HepG2 (cell line): ENCODE results near the gene RNF25. TPM values are rescaled to one million over a fixed set of nuclear protein-coding genes. Genes with fewer than 3 reads are reported as not detected.

Source experiments
- ATAC-seq: fragments of 200-7000 bp; cut with Tn5 transposase; 3 replicates; pipeline ENCODE4 v1.9.1; 2020; ENCODE audit warnings: mild to moderate bottlenecking, moderate library complexity
- BruUV-seq: library from RNA; stranded (reverse); fragments of 400-500 nt; replicated peaks from 2 replicates; lab custom pipeline; 2021; lab: Mats Ljungman, UMichigan
- CTCF ChIA-PET: fragments of 300-600 bp; formaldehyde crosslinking; extraction: SDS; loops from one replicate; lab custom pipeline; 2021; ENCODE audit warnings: low total read pairs, inconsistent platforms, low intra/inter-chr PET ratio; lab: Yijun Ruan, JAX
- POLR2A ChIA-PET: fragments of 350-600 bp; sonication (Branson Sonifier 250); formaldehyde crosslinking; loops from one replicate; lab custom pipeline; 2020; ENCODE audit warnings: antibody characterized with exemption, inconsistent platforms; lab: Yijun Ruan, JAX
- DNase-seq: peaks from one replicate; pipeline ENCODE4 v3.0.0-alpha.2; 2015; ENCODE audit warnings: low spot score
- FAIRE-seq: peaks from 3 replicates; lab custom pipeline; 2011; peaks lifted over from hg19 to GRCh38; lab: Jason Lieb, UNC
- H2AFZ ChIP-seq: one replicate; pipeline ENCODE4 v1.6.1; 2011; ENCODE audit warnings: low read length, inconsistent platforms
- H3K27ac ChIP-seq: fragments of 300-600 bp; 3 replicates; pipeline ENCODE4 v1.8.0; 2011; ENCODE audit warnings: mixed run types, mild to moderate bottlenecking, mixed read lengths, low read length, inconsistent platforms; ENCODE audit not compliant: insufficient read depth; ENCODE audit errors: extremely low read length
- H3K27me3 ChIP-seq, 2 experiments: fragments of 200-600 bp in 1 of 2; 2 replicates in 1 of 2; 3 replicates in 1 of 2; pipeline versions ENCODE4 v1.6.0 to v1.8.0; 2011; ENCODE audit warnings: low read length in 2 of 2, mild to moderate bottlenecking in 2 of 2, moderate library complexity in 2 of 2, inconsistent platforms in 1 of 2; ENCODE audit not compliant: insufficient read depth in 2 of 2, control insufficient read depth in 1 of 2
- H3K36me3 ChIP-seq, 2 experiments: fragments of 200-600 bp in 1 of 2; replicated peaks in 1 of 2; 2 replicates in 1 of 2; 3 replicates in 1 of 2; pipeline versions ENCODE4 v1.5.1 to v1.8.0; 2011; ENCODE audit warnings: low read length in 2 of 2, inconsistent platforms in 1 of 2; ENCODE audit not compliant: insufficient read depth in 2 of 2, control insufficient read depth in 1 of 2
- H3K4me1 ChIP-seq: 2 replicates; pipeline ENCODE4 v1.5.1; 2012; ENCODE audit warnings: low read length, inconsistent platforms; ENCODE audit not compliant: insufficient read depth
- H3K4me2 ChIP-seq: 2 replicates; pipeline ENCODE4 v1.6.0; 2011; ENCODE audit warnings: low read depth, low read length, inconsistent platforms
- H3K4me3 ChIP-seq, 3 experiments: fragments of 200-600 bp in 1 of 3; sonication (generic), shearing (Covaris generic) in 1 of 3; replicated peaks in 1 of 3; 2 replicates each; pipeline ENCODE4 v1.5.1; 2011 to 2016; ENCODE audit warnings: low read length in 3 of 3, inconsistent platforms in 2 of 3, low read depth in 2 of 3, mild to moderate bottlenecking in 2 of 3, control low read depth in 1 of 3, mixed read lengths in 1 of 3; ENCODE audit not compliant: insufficient read depth in 1 of 3
- H3K79me2 ChIP-seq: one replicate; pipeline ENCODE4 v1.6.1; 2011; ENCODE audit warnings: low read length, inconsistent platforms; ENCODE audit not compliant: insufficient read depth
- H3K9ac ChIP-seq: 2 replicates; pipeline ENCODE4 v1.6.0; 2011; ENCODE audit warnings: mild to moderate bottlenecking, low read depth, low read length, inconsistent platforms; ENCODE audit not compliant: insufficient read depth
- H3K9me3 ChIP-seq: 2 replicates; pipeline ENCODE4 v1.5.1; 2012; ENCODE audit warnings: mild to moderate bottlenecking, low read length
- H4K20me1 ChIP-seq: 2 replicates; pipeline ENCODE4 v1.6.0; 2011; ENCODE audit warnings: inconsistent platforms, mild to moderate bottlenecking, low read length, moderate library complexity; ENCODE audit not compliant: insufficient read depth
- AGO1 ChIP-seq: fragments of 200-400 bp; formaldehyde crosslinking; IDR thresholded peaks from 2 replicates; pipeline ENCODE4 v1.6.1; 2017; ENCODE audit warnings: mild to moderate bottlenecking, low read depth, low read length, moderate library complexity; ENCODE audit not compliant: poor library complexity, severe bottlenecking
- BRCA1 ChIP-seq: sonication (generic); formaldehyde crosslinking; IDR thresholded peaks from 2 replicates; pipeline ENCODE4 v1.4.0; 2020; ENCODE audit warnings: missing genetic modification reagents
- EP300 ChIP-seq, 3 experiments: sonication (generic) in 1 of 3; formaldehyde crosslinking in 1 of 3; IDR thresholded peaks; 2 replicates each; pipeline versions ENCODE4 v1.5.1 to v1.6.1; 2011 to 2020; ENCODE audit warnings: low read depth in 2 of 3, low read length in 2 of 3, borderline replicate concordance in 1 of 3, improper control_type of control experiment in 1 of 3, mild to moderate bottlenecking in 1 of 3, missing genetic modification reagents in 1 of 3, moderate library complexity in 1 of 3
- FOXP4 ChIP-seq: sonication (generic); formaldehyde crosslinking; IDR thresholded peaks from 2 replicates; pipeline ENCODE4 v1.4.0; 2020; ENCODE audit warnings: missing genetic modification reagents
- RORA ChIP-seq: sonication (generic); formaldehyde crosslinking; IDR thresholded peaks from 2 replicates; pipeline ENCODE4 v1.5.0; 2020; ENCODE audit warnings: mild to moderate bottlenecking, missing genetic modification reagents, moderate library complexity
- ZFX ChIP-seq: sonication (generic); formaldehyde crosslinking; IDR thresholded peaks from 2 replicates; pipeline ENCODE4 v1.4.0; 2020; ENCODE audit warnings: mild to moderate bottlenecking, low read depth, missing genetic modification reagents, moderate library complexity
- ZNF260 ChIP-seq: sonication (generic); formaldehyde crosslinking; IDR thresholded peaks from 2 replicates; pipeline ENCODE4 v1.4.0; 2020; ENCODE audit warnings: missing genetic modification reagents, low read depth, mild to moderate bottlenecking, borderline replicate concordance
- ZNF775 ChIP-seq: sonication (generic); formaldehyde crosslinking; IDR thresholded peaks from 2 replicates; pipeline ENCODE4 v1.4.0; 2020; ENCODE audit warnings: missing genetic modification reagents, mild to moderate bottlenecking, moderate library complexity, borderline replicate concordance
- ZSCAN29 ChIP-seq: sonication (generic); formaldehyde crosslinking; conservative IDR thresholded peaks from 2 replicates; pipeline ENCODE4 v1.4.0; 2020; ENCODE audit warnings: mild to moderate bottlenecking, missing genetic modification reagents
- WGBS: methylation state at CpG from one replicate; pipeline ENCODE4 v1.1.6; 2017; ENCODE audit warnings: low lambda C conversion rate; 5-methylcytosine and 5-hydroxymethylcytosine counted together
- in situ Hi-C: cut with HindIII; loops from 2 replicates; pipeline ENCODE4 v1.10.0; 2017; ENCODE audit warnings: low pct_unique_long_range_greater_than_20kb; ENCODE audit not compliant: extremely low pct_ligation_motif_present
- intact Hi-C: fragments of 100-400 bp; cut with micrococcal nuclease; formaldehyde crosslinking; loops from one replicate; pipeline ENCODE4 v1.10.0; 2022; ENCODE audit not compliant: unreplicated experiment
- polyA plus RNA-seq, 8 experiments: library from polyadenylated mRNA; depleted of rRNA in 3 of 8; stranded (reverse) in 7 of 8; unstranded in 1 of 8; fragments of >200 nt; fragmentation: Illumina TruSeq in 4 of 8; extraction: Trizol in 4 of 8; gene quantifications; 2 replicates each; pipeline versions ENCODE4 v1.2.1 to v1.2.3, GENCODE V29; 2011 to 2016; ENCODE audit warnings: low read depth in 4 of 8, missing spikeins in 1 of 8, mixed read lengths in 1 of 8; ENCODE audit not compliant: insufficient read depth in 1 of 8
- total RNA-seq, 5 experiments: library from RNA; depleted of rRNA; stranded (reverse); fragments of >200 nt; fragmentation: Illumina TruSeq; extraction: Trizol; gene quantifications; 2 replicates each; pipeline ENCODE4 v1.2.3, GENCODE V29; 2016; ENCODE audit warnings: low read depth in 1 of 5

Gene RNF25
- total and polyA plus RNA-seq, 2 of the 13 experiments (the other 11 are each of a cell fraction or from before 2014, with no cell fraction given) = 37.0 to 87.6 TPM

GRCh38 chr2:218627939-218628338 is 43.9 kb downstream of the RNF25 start:
- H3K27me3 ChIP-seq = peaks cover 1 to 3% of the 10 kb centered on the region in 2 experiments; a peak in 1 of 5 replicates
- ATAC-seq (peak; percentile 17; the same call in 2 of the 3 replicates), FAIRE-seq (no peak), DNase-seq (no peak)
- H3K4me3 ChIP-seq = no peak overlapping the region
- intact Hi-C loops (no loop called here), in situ Hi-C loops (no loop called here)
- H3K36me3 ChIP-seq = no peaks in the 10 kb centered on the region
- H3K4me1 ChIP-seq = no peaks in the 10 kb centered on the region
- TF ChIP-seq ZSCAN29 (CRISPR knock-in tag) (no peak), AGO1 (no peak), RORA (CRISPR knock-in tag) (no peak), EP300 (IDR thresholded peaks at IDR 0.05; ENCODE audit: low read depth in 2 of 2, low read length in 2 of 2) (no peak), EP300 (CRISPR knock-in tag; IDR thresholded peaks at IDR 0.05; ENCODE audit: borderline replicate concordance) (no peak), FOXP4 (CRISPR knock-in tag) (no peak), BRCA1 (CRISPR knock-in tag) (no peak), ZFX (no peak), ZNF775 (CRISPR knock-in tag) (no peak), ZNF260 (CRISPR knock-in tag) (no peak)
- no peak overlapping the region for H3K9ac ChIP-seq
- no peak overlapping the region for H3K4me2 ChIP-seq
- H2AFZ ChIP-seq = no peak overlapping the region
- H4K20me1 ChIP-seq = no peaks in the 10 kb centered on the region
- ChIA-PET POLR2A (interaction anchor here (1.3 kb wide), 1 partner anchor 20 kb away, joined by 3 read pairs; the partner anchor contains the start of gene PLCD4), CTCF (no interaction called here)
- 80% methylated on average over 4 of the region's 4 CpGs for WGBS
- no peaks in the 10 kb centered on the region for H3K9me3 ChIP-seq
- no peak overlapping the region for H3K27ac ChIP-seq
- BruUV-seq = no TSS peak
- no peaks in the 10 kb centered on the region for H3K79me2 ChIP-seq
